Fibroblast of skin of scalp (primary cell): ENCODE measurements around the gene CTDP1.
"Not testable (repeated sequence)": the region's sequence is repeated elsewhere in the genome, so short reads cannot be mapped to it uniquely, and the experiment has no call there.

ENCODE experiments used
- DNase-seq: peaks from one replicate; pipeline ENCODE4 v3.0.0-alpha.2; 2013

Gene CTDP1

DNA sequence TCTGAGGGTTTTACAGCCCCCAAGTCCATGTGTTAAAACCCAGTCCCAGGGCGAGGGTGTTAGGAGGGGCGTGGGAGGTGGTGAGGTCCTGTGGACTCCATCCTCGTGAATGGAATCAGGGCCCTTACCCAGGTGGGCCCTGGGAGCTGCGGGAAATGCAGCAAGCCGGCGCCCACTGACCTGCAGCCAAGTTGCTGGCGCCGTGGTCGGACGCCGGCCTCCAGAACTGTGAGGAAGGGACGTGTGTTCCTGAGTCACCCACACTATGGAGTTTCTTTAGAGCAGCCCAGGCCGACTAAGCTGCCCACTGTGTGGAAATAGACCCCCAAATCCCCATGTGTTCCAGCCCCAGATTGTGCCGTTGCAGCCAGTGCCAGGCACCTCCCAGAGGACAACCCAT, 26.4 kb downstream of the CTDP1 start:
- DNase-seq = no peak

DNA sequence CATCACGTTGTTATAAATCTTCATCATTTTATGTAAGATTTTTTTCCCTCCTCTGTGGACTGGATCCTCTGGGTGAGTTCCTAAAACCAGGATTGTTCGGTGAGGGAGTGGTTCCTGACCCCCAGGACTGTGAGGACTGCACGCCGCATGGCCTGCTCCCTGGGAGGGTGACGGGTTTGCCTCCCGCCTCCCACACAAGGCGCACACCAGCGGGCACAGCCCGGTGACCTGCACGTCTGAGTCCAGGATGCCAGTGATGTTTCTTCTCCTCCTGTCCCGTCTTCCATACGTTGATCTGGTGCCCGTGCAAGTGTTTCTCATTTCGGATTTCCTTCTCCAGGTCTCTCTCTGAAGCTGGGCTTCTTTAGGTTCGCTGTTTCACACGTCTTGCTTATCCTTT, 27.1 kb downstream of the CTDP1 start:
- no peak for DNase-seq

DNA sequence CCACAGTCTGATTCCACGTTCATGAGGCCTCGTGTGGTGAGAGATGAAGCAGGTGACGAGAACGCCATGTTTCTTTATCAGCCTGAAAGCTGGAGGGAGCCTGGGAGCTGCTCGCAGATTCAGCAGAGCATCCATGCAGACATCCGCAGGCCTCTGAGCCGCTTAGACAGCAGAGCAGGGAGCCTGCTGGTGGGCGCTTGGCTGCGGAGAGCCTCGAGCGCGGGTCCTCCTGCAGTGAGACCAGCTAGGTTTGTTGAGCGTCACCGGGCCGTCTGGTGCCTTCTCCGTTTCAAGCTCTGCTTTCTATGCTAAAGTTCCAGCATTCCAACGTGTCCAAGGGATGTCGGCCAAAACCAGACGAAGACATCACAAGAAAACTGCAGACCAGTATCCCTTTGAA, 27.6 kb downstream of the CTDP1 start:
- DNase-seq = no peak

DNA sequence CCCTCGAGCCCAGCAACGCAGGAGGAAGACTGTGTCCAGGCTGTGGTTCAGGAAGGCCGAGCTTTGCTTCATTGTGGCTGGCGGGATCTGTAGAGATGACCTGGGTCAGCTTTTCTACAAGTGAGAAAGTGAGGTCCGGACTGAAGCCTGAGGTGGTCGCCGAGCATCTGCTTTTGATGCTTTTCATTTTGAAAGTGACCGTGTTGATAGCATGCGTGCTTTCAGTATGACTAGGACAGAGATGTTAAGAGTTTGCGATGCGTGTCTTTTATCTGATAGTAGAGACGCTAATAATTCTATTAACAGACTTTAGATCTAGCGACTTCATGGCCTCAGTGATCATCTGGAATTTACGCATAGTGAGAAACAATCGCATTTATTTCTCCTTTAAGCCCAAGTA, 28.1 kb downstream of the CTDP1 start:
- DNase-seq = no peak

DNA sequence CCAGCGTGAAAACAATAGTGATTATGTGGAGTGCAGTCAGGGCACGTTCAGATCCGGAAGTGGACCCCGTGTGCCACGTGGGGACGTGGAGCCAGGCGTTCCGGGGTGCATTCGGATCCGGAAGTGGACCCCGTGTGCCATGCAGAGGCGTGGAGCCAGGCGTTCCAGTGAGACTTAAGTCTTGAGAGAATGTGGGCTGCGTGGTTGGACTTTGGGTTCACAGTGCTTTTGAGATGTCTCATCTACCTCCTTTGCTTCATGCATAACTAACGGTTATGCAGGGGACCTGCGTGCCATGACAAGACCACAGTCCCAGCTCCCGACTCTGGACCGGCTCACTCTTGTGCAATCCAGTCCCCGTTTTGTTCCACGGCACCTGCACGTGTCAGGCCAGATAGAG, 28.8 kb downstream of the CTDP1 start:
- DNase-seq = no peak

DNA sequence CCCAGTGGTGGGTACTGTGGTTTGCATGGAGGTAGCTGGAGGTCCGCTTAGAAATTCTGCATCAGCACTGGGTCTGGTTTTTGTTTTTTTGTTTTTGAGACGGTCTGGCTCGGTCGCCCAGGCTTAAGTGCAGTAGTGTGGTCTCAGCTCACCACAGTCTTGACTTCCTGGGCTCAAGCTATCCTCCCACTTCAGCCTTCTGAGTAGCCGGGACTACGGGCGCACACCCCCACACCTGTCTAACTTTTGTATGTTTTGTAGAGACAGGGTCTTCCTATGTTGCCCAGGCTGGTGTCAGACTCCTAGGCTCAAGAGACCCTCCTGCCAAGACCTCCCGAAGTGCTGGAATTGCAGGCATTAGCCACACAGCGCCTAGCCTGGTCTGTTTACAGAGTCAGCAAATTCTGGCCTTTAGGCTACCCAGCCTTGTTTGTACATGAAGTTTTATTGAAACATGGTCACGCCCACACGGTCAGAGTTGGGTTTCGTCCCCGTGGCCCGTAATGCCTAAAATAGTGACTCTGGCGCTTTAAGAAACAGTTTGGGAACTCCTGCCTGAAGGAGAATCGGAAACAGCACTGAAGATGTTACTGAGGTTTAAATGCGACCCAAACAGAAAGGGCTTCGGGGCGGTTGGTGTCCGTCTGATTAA, 32.7 kb downstream of the CTDP1 start:
- no peak for DNase-seq

DNA sequence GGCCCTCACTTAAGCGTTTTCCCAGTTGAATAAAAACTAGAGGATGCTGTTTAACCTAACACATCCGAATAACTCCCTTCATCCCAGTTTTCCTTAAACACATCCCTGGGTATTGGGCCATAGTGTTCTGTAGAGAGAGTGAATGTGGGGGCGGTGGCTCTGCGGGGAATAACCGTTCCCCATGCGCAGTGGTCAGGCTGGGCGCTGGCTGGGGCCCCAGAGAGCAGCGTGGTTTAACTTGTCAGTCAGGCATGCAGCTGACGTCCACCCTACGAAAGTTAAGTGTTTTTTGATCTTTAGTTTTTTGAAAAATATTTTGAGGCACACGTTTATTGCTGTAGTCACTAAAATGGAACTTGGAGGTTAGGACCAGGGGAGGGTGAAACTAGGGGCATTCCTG, 33.7 kb downstream of the CTDP1 start:
- no peak for DNase-seq

DNA sequence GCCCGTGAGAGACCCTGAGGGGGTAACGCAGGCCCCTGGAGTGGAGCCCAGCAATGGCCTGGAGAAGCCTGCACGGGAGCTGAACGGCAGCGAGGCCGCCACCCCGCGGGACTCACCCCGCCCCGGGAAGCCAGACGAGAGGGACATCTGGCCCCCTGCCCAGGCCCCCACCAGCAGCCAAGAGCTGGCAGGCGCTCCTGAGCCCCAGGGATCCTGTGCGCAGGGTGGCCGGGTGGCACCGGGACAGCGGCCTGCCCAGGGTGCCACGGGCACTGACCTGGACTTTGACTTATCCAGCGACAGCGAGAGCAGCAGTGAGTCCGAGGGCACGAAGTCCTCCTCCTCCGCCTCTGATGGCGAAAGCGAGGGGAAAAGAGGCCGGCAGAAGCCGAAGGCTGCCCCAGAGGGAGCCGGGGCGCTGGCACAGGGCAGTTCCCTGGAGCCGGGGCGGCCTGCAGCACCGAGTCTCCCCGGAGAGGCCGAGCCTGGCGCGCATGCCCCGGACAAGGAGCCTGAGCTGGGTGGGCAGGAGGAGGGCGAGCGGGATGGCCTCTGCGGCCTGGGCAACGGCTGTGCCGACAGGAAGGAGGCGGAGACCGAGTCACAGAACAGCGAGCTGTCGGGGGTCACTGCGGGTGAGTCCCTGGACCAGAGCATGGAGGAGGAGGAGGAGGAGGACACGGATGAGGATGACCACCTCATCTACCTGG, 35.1 kb downstream of the CTDP1 start:
- no peak for DNase-seq

DNA sequence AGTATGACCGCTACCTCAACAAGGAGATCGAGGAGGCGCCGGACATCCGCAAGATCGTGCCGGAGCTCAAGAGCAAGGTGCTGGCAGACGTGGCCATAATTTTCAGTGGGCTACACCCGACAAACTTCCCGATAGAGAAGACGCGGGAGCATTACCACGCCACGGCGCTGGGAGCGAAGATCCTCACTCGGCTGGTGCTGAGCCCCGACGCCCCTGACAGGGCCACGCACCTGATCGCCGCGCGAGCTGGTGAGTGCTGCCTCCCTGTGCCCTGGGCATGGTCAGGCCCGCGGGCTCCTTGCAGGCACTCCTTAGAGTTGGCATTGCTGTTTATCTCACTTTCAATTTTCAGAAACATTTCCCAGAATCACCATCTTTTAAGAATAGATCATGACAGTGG, 35.7 kb downstream of the CTDP1 start:
- no peak for DNase-seq

DNA sequence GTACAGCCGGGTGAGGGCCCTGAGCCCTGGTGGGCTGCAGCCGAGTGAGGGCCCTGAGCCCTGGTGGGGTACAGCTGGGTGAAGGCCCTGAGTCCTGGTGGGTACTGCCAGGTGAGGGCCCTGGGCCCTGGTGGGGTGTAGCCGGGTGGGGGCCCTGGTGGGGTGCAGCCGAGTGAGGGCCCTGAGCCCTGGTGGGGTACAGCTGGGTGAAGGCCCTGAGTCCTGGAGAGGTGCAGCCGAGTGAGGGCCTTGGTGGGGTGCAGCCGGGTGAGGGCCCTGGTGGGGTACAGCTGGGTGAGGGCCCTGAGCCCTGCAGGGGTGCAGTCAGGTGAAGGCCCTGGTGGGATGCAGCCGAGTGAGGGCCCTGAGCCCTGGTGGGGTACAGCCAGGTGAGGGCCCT, 37.5 kb downstream of the CTDP1 start:
- DNase-seq = no peak

DNA sequence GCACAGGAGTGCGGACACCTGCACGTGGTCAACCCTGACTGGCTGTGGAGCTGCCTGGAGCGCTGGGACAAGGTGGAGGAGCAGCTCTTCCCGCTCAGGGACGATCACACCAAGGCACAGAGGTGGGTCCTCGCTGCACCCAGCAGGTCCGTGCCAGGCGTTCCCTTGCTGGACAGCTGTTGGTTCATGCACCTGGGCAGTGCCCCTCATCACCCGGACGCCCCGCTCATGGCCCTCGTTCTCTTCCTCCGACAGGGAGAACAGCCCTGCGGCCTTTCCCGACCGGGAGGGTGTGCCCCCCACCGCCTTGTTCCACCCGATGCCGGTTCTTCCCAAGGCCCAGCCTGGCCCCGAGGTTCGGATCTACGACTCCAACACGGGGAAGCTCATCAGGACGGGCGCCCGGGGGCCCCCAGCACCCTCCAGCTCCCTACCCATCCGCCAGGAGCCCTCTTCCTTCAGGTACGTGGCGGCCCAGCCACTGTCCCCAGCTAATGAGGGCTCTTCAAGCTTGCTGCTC, 38.0 kb downstream of the CTDP1 start:
- DNase-seq = no peak

DNA sequence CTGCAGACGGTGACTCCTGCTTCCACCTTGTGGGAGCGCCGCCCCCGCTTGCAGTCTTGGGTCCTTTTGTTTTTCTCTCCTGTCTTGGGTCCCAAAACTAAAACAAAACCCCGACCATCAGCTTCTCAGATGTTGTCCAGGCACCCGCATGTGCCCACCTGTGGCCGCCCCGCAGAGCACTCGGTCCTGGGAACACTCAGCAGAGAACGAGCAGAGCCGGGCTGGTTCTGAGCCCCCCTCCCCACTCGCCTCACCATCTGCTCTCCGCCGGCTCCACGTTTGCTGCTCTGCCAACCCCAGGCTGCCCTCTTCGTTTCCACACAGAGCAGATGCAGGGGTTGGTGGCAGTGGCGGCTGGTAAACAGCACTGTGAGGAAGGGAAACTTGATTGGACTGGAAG, 38.5 kb downstream of the CTDP1 start:
- no peak for DNase-seq

DNA sequence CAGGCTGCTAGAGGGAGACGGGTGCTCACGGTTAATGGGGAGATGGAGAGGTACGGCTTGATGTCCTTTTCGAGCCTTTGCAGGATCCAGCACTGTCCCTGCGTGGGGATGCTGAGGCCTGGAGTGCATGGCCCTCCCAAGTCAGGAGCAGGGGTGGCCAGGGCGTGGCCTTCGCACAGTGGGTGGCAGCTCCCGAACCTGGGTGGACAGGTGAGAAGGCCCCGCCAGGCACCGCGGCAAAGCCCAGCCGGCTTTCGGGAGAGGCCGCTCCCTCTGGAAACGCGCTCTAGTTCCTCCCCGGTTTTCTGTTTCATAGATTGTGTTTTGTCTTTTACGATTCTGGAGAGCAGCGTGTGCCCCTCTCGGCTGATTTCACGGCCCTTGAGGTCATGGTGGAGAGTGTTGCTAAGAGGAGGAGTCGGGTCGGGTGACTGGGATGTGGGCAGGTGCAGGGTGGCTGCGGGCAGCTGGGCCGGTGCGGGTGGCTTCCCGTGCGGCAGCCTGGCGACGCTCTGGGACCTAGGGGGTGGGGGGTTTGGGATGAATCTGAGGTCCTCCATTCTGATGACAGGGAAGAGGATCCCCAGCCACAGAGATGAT, 39.4 kb downstream of the CTDP1 start:
- DNase-seq = no peak

DNA sequence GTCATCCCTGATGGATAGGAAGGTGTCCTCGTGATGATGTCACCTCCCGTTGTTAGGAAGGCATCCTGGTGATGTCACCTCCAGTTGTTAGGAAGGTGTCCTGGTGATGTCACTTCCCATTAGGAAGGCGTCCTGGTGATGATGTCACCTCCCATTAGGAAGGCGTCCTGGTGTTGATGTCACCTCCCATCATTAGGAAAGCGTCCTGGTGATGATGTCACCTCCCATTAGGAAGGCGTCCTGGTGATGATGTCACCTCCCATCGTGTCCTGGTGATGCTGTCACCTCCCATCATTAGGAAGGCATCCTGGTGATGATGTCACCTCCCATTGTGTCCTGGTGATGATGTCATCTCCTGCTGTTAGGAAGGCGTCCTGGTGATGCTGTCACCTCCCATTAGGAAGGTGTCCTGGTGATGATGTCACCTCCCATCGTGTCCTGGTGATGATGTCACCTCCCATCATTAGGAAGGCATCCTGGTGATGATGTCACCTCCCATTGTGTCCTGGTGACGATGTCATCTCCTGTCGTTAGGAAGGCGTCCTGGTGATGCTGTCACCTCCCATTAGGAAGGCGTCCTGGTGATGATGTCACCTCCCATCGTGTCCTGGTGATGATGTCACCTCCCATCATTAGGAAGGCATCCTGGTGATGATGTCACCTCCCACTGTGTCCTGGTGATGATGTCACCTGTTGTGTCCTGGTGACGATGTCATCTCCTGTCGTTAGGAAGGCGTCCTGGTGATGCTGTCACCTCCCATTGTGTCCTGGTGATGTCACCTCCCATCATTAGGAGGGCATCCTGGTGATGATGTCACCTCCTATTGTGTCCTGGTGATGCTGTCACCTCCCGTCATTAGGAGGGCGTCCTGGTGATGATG, 40.1 kb downstream of the CTDP1 start:
- not testable (repeated sequence) for DNase-seq

DNA sequence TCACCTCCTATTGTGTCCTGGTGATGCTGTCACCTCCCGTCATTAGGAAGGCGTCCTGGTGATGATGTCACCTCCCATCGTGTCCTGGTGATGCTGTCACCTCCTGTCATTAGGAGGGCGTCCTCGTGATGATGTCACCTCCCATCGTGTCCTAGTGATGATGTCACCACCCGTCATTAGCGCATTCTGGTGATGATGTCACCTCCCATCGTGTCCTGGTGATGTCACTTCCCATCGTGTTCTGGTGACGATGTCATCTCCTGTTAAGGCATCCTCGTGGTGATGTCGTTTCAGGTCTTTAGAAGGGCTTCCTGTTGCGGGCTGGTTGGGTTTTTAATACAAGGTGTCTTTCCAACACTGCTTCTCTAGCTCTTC, 40.7 kb downstream of the CTDP1 start:
- DNase-seq = no peak

DNA sequence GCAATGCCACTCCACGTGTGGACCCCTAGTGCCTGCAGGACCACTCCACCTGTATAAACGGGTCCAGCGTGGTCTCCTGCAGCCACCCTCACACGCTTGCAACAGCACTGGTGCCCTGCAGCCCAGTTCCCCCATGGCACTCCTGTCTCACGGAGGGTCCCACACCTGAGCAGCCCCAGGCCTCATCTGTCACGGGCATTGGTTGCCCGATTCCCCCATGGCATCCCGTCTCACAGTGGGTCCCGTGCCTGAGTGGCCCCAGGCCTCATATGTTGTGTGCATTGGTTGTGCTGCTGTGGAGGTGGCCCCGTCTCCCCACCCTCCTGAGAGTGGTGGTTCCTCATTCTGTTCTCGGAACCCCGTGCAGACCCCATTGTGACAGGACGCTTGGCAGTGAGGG, 43.4 kb downstream of the CTDP1 start:
- DNase-seq = no peak

DNA sequence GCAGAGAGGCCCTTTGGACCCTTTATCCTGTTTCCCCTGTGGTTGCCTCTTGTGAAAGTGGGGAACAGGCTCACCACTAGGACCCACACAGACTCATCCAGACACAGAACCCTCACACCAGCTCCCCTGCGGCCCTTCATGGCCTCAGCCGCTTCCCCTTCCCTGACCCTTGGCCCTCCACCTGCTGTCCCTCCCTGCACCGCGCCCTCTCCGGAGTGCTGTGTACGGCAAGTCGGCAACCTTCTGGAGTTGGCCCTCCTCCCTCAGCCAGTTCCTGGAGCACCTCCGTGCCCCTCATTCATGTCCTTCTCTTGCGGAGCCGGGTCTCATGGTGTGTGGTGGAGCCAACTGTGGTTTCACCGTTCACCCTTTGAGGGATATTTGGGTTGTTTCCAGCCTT, 44.0 kb downstream of the CTDP1 start:
- no peak for DNase-seq

DNA sequence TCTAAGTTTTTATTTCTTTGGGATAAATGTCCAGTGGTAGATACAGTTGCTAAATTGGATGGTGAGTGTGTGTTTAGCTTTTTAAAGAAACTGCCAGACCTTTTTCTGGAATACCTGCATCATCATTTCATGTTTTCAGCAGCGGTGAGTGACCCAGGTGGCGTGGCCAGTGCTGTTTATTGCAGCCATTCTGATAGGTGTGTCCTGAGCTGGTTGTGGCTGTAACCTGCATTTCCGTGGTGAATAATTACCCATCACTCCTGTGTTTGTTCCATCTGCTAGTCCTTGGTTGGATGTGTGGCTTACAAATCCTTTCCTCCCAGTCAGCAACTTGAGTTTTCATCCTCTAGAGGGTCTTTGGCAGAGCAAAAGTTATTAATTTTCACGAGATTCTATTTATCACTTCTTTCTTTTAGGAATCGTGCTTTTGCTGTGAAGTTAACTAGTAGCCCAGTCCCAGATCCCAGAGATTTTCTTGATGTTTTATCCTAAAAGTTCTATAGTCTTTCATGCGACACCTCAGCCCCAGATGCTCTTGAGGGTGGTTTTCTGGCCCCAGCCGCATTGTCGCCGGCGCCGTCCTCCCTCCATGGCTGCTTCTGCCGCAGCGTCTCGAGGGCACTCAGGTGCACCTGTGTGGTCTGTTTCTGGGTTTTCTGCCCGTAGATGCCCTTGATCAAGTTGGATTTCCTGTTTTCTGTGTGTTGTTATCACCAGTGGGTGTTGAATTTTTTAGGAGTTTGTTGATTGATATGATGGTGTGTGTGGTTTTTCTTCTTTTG, 44.9 kb downstream of the CTDP1 start:
- no peak for DNase-seq

DNA sequence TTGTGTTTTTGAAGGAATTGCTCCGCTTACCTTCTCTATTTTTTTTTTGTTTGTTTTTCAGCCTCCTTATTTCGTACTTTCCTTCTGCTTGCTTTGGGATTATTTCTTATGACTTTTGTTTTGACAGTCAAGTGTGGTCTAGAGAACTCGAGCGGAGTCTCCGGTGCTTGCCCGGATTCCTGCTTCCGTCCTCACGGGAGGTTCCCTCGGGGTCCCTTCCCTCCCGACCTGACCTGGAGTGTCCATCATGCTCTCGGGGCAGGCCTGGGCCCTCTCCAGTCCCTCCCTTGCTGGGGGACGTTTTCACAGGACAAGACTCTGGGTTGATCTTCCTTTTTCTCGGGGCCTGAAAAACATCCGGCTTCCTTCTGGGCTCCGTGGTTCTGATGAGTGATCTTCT, 45.9 kb downstream of the CTDP1 start:
- DNase-seq = no peak

DNA sequence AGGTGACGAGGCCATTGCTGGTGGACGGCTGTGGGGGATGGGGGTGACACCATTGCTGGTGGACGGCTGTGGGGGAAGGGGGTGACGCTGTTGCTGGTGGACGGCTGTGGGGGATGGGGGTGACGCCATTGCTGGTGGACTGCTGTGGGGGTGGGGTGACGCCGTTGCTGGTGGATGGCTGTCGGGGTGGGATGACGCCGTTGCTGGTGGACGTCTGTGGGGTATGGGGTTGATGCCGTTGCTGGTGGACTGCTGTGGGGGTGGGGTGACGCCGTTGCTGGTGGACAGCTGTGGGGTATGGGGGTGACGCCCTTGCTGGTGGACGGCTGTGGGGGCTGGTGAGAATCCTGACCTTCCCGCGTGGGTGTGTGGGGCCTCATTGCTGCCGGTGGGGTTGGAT, 47.1 kb downstream of the CTDP1 start:
- DNase-seq = no peak

DNA sequence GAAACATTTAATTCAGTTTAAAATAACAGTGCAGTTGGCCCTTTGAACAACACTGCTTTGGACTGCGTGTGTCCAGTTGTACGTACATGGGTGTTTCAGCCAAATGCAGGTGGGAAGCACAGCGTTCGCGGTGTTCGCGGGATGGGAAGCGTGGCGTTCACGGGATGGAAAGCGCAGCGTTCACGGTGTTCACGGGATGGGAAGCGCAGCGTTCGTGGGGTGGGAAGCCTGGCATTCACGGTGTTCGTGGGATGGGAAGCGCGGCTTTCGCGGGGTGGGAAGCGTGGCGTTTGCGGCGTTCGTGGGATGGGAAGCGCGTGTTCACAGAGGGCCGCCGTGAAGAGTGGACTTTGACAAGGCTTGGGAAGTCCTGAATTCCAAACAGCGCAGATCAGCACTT, 47.6 kb downstream of the CTDP1 start:
- no peak for DNase-seq

DNA sequence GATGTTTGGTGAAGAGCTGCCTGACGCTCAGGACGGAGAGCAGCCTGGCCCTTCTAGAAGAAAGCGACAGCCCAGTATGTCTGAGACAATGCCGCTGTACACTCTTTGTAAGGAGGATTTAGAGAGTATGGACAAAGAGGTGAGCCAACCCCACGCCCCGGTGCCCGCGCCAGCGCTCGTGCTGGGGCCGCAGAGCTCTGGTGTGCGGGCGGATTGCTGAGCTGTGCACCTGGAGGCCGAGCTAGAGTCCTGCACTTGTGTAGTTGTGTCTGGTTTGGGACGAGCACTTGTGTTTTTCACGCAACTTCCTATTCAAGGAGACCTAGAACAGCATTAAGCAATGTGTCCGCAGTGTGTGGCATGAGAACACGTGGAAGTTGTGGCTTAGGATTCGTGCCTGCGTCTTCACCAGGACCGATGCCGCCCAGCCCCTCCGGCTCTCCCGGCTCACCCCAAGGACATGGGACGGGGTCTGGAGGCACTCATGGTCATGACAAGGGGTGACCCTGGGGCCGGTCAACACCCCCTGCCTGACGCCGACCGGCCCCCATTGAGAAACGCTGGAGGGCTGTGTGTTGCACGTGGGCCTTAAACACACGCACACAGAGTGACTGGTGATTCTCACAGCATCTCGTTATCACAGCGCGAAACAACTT, 49.5 kb downstream of the CTDP1 start:
- DNase-seq = no peak
